SKM-1 treated with dmso at 0.1 percent for 144 hours (cell line): ENCODE data around the gene SOX5.

ENCODE experiments used
- DNase-seq: peaks from one replicate; lab custom pipeline; 2025; ENCODE audit not compliant: unreplicated experiment; lab: John Stamatoyannopoulos, UW

The SOX5 gene

GRCh38 chr12:23949348-23950209 is at the start of gene SOX5:
Gene SOX5, minus strand, starts transcription at chr12:23949670. Its CDS starts 69 bp downstream, at chr12:23949601.
- DNase-seq: no peak

GRCh38 chr12:23987046-23987445 is 37.6 kb upstream of the SOX5 start:
- DNase-seq: no peak

- no peak for DNase-seq
Observed at GRCh38 chr12:23980826-23981225, 31.4 kb upstream of the SOX5 start.

- no peak for DNase-seq
Observed at GRCh38 chr12:23964812-23965211, 15.3 kb upstream of the SOX5 start.

GRCh38 chr12:23959826-23960225 is 10.4 kb upstream of the SOX5 start:
- DNase-seq: no peak

- no peak for DNase-seq
Observed at GRCh38 chr12:23954332-23954731, 4.9 kb upstream of the SOX5 start.

- DNase-seq: no peak
Observed at GRCh38 chr12:23952071-23952470, 2.6 kb upstream of the SOX5 start.

- DNase-seq: no peak
Observed at GRCh38 chr12:23950775-23951451, 1.4 kb upstream of the SOX5 start.

- DNase-seq: no peak
Observed at GRCh38 chr12:23950210-23950774, 822 bp upstream of the SOX5 start.

- no peak for DNase-seq
Observed at GRCh38 chr12:23948291-23948690, 1.2 kb downstream of the SOX5 start.

- DNase-seq: no peak
Observed at GRCh38 chr12:23947395-23947794, 2.1 kb downstream of the SOX5 start.

GRCh38 chr12:23945249-23945648 is 4.2 kb downstream of the SOX5 start:
- DNase-seq: no peak

- no peak for DNase-seq
Observed at GRCh38 chr12:23944067-23944466, 5.4 kb downstream of the SOX5 start.

GRCh38 chr12:23942841-23943240 is 6.6 kb downstream of the SOX5 start:
- no peak for DNase-seq

- no peak for DNase-seq
Observed at GRCh38 chr12:23941780-23942179, 7.7 kb downstream of the SOX5 start.

GRCh38 chr12:23938422-23938821 is 11.0 kb downstream of the SOX5 start:
- no peak for DNase-seq

- no peak for DNase-seq
Observed at GRCh38 chr12:23931176-23931575, 18.3 kb downstream of the SOX5 start.

- no peak for DNase-seq
Observed at GRCh38 chr12:23930599-23930998, 18.9 kb downstream of the SOX5 start.

GRCh38 chr12:23929906-23930305 is 19.6 kb downstream of the SOX5 start:
- DNase-seq: no peak

- DNase-seq: no peak
Observed at GRCh38 chr12:23927907-23928306, 21.6 kb downstream of the SOX5 start.

- no peak for DNase-seq
Observed at GRCh38 chr12:23921099-23921856, 28.2 kb downstream of the SOX5 start.
